Measurements from ENCODE around the gene DOK5.
"Not testable (repeated sequence)": the region's sequence is repeated elsewhere in the genome, so short reads cannot be mapped to it uniquely, and the experiment has no call there.

DOK5 gene

DNA sequence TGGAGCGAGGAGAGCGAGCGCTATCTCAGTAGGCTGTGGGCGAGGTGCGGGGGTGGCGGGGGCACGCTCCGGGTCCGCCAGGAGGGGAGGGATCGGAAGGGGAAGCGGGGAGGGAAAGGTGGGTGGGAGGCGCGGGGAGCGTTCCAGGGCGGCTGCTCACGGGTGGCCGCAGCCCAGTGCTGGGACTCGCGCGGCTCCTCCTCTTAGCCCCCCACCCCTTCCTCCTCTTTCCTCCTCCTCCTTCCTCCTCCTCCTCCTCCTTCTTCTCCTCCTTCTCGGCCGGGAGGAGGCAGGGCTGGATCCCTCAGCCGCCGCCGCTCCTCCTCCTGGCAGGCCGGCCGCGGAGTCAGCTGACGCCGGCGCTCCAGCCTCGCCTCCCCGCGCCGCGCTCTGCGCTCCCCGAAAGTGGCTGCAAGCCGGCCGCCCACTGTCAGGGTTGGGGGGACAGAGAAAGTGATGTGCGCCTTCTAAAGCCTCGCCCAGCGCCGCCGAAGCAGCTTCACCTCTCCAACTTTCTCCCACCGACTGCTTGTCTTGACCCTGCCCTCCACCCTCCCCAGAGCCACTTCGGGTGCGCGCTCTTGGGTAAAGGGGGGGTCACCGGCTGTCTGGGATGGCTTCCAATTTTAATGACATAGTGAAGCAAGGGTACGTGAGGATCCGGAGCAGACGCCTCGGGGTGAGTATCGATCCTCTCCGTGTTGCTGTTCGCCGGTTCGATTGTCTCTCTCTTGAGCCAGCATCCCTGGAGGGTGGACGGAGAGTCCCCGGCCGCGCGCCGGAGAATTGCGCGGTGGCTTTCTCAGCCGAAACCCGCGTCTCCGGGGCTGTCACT, at the start of gene DOK5:
TSS of gene DOK5 (plus strand) at position 260 of the 835 bp plus-strand sequence. CDS start at position 614, 354 bp downstream.
- no peak for DNase-seq (ENCODE audit: low spot score)

DNA sequence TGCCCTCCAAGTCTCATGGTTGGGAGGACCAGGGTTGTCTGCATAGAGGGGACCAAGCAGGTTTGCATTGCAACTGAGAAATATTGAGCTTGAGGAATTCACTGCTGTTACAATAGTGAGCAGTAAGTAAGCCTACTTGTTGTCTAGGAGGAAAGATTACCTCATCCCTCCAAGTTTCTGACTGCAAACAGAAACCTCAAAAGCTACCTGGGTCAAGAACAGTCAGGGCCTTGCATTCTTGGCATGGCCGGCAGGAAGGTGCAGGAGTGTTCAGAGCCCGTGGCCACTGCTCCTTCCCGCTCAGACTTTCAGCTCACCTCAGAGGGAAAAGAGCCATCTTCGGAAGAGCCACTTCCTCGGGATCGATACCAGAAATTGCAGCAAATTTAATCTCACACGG, 46.0 kb upstream of the DOK5 start:
- no peak for DNase-seq (ENCODE audit: low spot score)

DNA sequence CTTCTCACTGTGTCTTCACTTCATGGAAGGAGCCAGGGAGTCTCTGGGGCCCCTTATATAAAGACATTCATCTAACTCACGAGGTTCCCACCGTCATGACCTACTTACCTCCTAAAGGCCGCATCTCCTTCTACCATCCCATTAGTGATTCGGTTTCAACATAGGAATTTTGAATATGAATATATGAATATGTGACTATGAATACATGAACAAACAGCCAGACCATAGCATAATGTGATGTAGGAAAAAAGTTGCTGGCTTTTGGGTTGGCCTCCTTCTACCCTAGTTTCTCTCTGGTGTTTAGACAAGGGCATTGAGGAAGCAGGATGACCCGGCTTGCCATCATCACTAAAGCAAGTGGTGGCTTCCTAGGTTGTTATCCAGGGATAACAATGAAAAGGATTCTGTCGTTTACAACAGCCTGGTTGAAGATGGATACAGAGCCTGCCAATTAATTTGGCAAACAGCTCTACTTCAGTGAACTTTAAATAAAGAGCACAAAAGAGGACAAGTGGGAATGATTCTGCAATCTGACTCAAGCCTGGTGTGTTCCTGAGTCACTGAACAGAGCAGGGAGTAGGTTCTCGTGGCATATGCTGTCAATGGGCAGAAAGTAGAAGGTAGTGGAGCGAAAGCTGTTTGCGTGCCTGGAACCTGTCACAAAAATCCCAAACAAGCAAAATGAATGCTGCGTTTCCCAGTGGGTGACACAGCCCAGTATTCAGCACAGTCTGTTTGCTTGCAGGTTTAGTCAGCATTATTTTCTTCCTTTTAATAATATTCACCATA, 44.0 kb upstream of the DOK5 start:
- no peak for DNase-seq (ENCODE audit: low spot score)

DNA sequence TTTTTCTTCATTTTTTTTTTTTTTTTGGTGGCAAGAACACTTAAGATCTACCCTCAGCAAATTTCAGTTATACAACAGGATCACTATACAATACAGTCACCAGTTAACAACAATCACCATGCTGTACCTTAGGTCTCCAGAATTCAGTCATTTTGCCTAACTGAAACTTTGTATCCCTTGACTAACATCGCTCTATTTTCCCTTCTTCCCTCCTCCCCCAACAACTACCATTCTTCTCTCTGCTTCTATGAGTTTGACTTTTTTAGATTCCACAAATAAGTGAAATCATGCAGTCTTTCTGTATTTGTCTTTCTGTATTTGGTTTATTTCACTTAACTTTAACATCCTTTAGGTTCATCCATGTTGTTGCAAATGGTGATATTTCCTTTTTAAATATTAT, 42.4 kb upstream of the DOK5 start:
- no peak for DNase-seq (ENCODE audit: low spot score)

DNA sequence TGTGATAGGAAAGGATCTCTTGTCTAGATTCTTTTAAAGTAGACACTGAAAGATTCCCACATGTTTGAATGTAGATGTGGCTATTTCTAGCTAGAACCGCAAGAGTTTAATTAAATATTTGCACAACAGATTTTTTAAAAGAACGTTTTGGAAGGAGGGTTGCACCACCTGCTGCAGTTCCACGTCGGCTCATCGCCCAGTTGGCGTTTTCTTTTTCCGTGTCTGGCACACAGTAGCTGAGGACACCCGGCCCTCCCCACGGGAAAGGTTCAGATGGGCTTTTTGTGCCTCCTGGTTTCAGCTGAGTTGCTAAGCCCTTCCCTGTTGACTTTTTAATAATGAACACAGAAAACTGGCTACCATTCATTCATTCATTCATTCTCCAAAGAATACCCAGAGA, 41.8 kb upstream of the DOK5 start:
- no peak for DNase-seq (ENCODE audit: low spot score)

DNA sequence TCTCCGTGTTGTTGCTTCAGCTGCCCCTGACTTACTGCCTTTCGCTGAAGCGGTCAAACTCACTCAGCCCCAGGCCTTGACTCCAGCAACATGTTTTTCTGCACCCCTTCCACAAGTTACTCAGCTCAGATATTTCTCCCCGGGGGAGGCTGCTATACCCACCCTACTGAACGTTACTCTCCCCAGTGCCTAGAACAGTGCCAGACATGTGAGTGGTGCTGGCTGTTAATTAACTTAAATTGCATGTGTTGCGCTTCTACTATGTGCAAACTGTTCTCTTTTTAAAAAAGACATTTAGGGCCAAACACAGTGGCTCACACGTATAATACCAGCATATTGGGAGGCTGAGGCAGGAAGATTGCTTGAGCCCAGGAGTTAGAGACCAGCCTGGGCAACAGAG, 41.2 kb upstream of the DOK5 start:
- no peak for DNase-seq (ENCODE audit: low spot score)

DNA sequence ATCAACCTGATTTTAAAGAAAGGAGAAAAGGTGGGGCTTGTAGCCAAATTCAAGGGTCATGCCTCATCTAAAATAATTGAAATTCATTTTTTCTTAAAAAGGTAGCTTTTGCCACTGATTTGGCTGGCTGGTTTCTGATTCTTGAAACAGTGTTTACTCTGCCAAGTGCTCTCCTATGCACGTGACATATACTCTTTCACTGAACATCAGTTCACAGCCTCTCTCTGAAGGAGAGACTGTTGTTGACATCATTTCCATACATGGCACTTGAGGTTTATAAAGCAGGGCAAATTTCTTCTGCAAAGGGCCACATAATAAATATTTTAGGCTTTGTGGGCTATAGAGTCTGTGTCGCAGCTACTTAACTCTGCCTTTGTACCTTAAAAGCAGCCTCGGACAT, 40.4 kb upstream of the DOK5 start:
- DNase-seq (ENCODE audit: low spot score), result no peak

DNA sequence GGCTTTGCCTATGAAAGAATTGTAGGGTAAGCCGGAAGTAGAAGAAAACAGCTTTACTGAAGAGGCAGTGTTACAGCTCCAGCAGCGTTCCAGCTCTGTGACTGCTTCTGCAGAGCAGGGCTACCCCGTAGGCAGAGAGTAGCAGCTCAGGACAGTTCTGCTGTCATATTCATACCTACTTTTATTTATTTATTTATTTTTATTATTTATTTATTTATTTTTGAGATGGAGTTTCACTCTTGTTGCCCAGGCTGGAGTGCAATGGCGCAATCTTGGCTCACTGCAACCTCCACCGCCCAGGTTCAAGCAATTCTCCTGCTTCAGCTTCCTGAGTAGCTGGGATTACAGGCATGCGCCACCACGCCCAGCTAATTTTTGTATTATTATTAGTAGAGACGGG, 39.0 kb upstream of the DOK5 start:
- DNase-seq (ENCODE audit: low spot score), result not testable (repeated sequence)

DNA sequence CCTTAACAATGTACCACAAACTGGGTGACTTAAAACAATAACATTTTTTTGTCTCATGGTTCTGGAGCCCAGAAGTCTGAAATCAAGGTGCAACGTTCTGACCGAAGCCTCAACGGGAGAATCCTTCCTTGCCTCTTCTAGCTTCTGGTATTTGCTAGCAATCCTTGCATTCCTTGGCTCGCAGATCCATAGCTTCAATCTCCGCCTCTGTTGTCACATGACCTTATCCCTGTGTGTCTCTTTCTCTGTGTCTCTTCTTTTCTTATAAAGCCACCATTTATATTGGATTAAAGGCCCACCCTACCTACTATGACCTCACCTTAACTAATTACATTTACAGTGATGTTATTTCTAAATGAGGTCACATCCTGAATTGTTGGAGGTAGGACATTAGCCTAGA, 37.2 kb upstream of the DOK5 start:
- no peak for DNase-seq (ENCODE audit: low spot score)

DNA sequence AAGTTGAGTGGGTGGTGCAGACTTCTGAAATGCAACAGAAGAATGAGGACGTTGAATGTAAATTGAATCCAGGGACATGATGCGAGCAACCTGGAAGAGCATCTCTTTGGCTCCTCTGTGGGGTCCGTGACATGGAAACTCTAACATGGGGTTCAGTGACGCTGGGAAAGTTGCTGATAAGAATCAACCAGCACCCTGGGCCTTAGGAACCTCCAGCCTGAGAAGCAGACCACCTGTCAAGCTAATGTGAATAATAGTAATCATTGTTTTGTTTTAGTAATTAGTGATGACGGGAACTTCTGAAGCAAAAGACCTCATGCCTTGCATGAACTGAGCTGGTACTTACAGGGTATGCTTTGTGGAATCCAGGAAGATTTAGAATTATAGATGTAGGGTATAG, 25.2 kb upstream of the DOK5 start:
- DNase-seq (ENCODE audit: low spot score), result no peak

DNA sequence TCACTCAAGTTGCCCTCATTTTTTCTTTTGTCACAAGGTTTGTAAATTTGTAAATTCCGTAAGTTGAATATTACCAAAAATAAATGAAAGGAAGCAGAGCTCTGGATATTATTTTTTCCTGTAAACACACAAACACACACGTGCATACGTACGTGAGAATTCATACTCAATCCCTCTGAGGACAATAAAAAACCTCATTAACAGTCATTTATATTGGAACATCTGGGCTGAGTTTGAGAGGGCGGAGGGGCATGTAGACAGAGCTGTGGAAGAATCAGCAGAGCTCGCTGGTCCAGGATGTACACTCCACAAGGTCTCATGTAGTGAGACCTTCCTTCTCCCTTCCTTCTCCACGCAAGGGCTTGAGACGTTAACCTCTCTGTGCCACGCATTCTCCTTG, 24.2 kb upstream of the DOK5 start:
- no peak for DNase-seq (ENCODE audit: low spot score)

DNA sequence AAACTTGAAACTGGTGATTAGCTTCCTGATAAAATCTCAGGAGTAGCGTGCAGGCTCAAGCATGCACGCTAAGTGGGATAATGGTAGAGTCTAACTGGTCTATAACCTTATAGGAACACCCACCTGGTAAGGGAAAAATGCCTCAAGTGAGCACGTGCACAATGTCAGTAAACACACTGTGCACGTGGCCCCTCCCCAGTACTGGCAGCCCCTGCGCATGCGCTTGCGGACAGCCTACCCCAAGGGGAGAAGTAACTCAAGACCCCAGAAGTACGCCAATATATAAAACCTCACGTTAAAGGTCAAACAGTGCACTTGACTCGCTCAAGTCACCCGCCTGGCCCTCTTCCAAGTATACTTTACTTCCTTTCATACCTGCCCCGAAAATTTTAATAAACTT, 23.1 kb upstream of the DOK5 start:
- no peak for DNase-seq (ENCODE audit: low spot score)

DNA sequence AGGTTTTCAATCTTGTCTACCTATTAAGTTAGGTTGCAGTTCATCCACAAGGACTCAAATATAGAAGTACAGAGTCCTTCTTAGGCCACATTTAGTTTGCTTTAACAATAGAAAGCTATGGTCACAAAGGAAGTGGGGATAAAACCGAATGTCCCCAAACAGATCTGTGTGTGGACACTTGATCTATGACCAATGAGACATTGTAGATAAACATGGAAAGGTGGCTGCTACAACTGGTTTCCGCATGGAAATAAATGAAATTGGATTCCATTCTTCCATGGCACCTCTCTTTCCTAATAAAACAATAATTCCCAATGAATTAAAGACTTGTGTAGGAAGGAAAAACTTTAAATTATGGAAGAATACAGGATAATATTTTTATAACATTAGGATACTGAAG, 20.4 kb upstream of the DOK5 start:
- DNase-seq (ENCODE audit: low spot score), result no peak

DNA sequence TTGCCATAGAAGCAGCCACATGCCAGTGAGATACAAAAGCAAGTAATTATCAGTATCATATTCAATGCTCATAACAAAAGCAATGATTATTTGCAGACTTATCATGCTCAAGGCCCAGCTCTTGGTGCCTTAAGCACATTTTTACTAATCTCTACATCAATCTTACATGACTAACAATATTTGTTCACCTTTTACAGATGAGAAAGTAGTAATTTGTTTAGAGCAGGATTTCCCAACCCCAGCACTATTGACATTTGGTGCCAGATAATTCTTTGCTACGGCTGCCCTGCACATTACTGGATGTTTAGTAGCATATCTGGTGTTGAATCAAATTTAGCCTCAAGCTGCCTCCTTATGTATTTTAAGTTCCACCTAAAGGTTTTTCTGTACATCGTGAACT, 19.0 kb upstream of the DOK5 start:
- no peak for DNase-seq (ENCODE audit: low spot score)

DNA sequence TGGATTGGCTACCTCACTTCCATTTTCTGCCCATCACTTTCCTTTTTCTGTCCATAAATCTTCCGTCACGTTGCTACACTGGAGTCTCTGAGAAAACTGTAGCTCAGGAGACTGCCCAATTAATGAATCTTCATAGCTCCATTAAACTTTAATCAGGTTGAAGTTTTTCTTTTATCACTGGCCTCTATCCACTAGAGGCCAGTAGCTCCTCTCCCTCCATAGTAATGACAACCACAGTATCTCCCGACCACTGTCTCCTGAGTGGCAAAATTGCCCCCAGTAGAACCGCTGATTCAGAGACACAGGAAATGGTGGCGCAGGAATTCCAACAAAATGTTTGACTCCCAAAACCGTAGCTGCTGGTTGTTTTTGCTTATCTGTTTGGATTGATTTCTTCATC, 18.4 kb upstream of the DOK5 start:
- no peak for DNase-seq (ENCODE audit: low spot score)

DNA sequence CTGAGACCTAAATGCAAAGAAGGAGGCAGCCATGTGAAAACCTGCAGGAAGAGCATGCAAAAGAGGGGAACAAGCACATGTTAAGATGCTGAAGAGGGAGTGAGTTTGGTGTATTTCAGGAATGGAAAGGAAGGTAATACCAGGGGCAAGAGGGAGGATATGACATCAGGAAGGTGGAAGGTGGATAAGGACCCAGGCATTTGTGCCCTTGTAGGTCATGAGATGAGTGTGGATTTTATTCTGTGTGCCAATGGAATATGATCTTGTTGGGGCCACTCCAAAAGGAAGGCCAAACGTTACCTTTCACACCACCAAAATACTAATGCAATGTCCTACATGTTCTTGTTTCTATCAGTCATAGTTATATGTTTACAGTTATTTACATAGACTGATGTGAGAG, 17.2 kb upstream of the DOK5 start:
- no peak for DNase-seq (ENCODE audit: low spot score)

DNA sequence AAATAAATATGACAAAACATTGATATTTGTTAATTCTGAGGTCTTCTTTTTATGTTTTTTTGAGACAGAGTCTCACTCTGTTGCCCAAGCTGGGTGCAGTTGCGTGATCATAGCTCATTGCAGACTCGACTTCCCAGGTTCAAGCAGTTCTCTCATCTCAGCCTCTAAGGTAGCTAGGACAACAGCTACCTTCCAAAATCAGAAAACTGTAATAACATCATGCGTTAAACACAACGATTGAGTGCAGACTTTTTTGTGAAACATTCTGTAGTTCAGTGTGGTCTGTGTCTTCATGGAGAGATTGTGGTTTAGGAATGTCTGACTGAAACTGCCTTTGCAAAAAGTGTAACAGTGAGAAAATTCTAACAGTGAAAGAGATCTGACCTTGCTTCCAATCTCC, 16.1 kb upstream of the DOK5 start:
- DNase-seq (ENCODE audit: low spot score), result no peak

DNA sequence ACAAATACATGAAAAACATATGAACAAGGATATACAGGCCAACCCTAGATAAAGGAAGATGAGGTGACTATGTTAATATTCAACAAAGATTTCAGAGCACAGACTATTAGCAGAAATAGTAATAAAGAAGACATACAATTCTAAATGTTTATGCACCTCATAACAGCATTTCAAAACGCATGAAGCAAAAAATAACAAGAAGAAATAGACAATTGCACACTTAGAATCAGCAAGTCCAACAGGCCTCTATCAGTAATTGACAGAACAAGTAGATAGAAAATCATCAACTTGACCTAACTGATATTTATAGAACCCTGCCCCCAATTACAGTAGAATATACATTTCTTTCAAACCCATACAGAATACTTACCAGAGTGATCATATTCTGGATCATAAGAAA, 11.4 kb upstream of the DOK5 start:
- no peak for DNase-seq (ENCODE audit: low spot score)

DNA sequence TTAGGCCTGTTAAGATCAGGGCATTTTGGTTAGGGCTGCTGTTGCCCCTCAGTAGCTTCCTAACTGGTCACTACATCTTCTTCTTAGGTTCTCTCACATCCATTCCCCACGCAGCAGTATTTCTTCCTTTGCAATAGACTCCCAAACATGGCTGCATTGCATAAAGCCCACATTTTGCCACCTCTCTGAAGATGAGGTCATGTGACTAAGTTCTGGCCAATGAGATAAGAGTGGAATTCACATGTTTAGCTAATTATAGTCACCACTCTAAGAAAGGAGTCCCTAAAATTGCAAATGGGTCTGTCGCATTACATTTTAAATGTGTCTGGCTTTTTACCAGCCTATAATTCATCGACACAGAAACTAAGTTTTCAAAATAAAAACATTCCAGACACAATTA, 9.3 kb upstream of the DOK5 start:
- no peak for DNase-seq (ENCODE audit: low spot score)

DNA sequence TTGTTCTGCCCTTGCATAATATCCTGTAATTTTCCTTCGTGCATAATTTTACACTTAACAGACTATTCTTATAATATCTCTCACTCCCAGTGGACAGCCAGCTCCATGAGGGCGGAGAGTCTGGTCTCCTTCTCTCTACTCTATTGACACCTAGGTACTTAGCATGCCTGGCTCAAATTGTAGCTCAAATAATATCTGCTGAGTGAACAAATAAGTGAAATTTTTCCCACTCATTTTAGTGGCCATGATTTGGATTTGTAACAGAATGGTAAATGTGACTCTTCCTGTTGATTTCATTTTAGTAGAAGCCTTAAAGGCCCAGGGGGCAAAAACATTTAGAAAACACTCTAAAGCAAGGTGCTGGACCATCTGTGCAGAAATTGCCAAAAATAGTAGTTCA, 7.8 kb upstream of the DOK5 start:
- no peak for DNase-seq (ENCODE audit: low spot score)

DNA sequence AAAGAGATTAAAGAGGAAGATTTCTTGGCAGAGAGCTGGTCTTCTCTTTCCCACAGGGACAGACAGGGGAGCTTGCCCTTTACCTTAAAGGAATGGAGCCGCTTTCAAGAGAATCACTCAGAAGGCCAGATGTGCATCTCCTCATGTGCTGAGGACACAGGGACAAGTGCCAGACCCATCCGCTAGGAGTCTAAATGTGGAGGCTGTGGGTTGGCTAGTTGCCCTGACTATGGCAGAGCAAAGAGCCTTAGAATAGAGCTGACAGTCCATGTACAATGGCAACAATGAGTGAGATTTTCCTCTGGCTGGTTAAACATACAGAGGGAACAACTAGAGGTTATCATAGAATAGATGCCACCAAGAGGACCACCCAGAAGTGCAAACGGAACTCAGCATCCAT, 7.3 kb upstream of the DOK5 start:
- DNase-seq (ENCODE audit: low spot score), result no peak

DNA sequence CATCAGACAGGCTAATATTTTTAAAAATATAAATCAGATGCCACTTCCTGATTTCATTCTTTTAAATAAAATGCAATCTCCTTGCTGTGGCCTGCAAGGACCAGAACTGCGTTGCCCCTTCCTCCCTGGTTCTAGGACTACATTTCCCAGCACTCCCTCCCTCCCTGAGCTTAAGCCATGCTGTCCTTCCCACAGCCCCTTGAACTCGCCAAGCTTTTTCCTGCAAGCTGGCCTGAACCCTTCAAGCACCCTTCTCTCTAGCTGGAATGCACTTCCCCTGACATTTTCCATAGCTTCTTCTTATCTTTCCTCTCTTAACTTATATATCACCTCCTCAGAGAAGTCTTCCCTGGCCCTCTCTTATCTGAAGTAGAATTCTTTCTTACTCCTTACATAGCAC, 6.1 kb upstream of the DOK5 start:
- DNase-seq (ENCODE audit: low spot score), result no peak

DNA sequence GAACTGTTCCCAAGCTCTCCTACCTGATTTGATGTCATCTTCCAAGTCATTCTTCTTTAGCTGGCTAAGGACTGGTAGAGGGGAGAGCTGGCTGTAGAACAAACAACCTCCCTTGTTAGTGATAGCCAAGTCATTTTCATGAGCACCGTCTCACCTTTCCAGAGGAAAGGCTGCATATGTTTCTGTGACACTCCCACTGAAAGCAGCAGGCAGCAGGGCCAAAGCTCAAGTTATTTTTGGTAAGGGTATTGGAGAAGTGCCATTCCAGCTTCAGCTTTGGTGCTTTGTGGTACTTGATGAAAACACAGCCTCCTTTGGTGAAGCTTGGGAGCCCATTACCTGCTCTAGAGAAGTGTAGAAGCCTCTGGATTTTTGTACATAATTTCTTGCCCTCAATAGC, 5.4 kb upstream of the DOK5 start:
- DNase-seq (ENCODE audit: low spot score), result no peak

DNA sequence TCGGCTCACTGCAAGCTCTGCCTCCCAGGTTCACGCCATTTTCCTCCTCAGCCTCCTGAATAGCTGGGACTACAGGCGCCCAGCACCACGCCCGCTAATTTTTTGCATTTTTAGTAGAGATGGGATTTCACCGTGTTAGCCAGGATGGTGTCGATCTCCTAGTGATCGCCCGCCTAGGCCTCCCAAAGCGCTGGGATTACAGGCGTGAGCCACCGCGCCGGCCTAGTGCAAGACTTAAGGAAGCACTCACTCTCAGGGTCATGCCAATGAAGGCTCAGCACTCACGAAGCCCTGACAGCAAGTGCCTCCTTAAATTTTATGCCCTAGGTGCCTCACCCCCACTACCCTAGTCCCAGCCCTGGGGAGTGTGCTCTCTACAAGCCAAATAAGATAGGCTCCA, 4.7 kb upstream of the DOK5 start:
- no peak for DNase-seq (ENCODE audit: low spot score)
